Choroid plexus epithelial cell (primary cell): ENCODE data around the gene CDK15.
A peak's percentile ranks its signal among the peaks of the same experiment; 100 is the strongest.

Source experiments
- DNase-seq: peaks from one replicate; pipeline ENCODE4 v3.0.0-alpha.2; 2010; ENCODE audit warnings: low read depth
- H3K4me3 ChIP-seq: 2 replicates; pipeline ENCODE4 v1.5.1; 2011; ENCODE audit warnings: low read depth, mild to moderate bottlenecking, control low read depth, low read length, moderate library complexity
- CTCF ChIP-seq: conservative IDR thresholded peaks from 2 replicates; pipeline ENCODE4 v1.5.1; 2011; ENCODE audit warnings: low read depth, mild to moderate bottlenecking, control low read depth, inconsistent platforms, low read length, moderate library complexity

Gene CDK15

GRCh38 chr2:201906777-201907562 is 100.6 kb downstream of the CDK15 start:
- no peak for DNase-seq
- TF ChIP-seq CTCF, result no peak
- no peak overlapping the region for H3K4me3 ChIP-seq

GRCh38 chr2:201907563-201907881 is 101.2 kb downstream of the CDK15 start:
- no peak overlapping the region for H3K4me3 ChIP-seq
- DNase-seq, result no peak
- no peak for TF ChIP-seq CTCF

GRCh38 chr2:201908901-201909300 is 102.6 kb downstream of the CDK15 start:
- no peak overlapping the region for H3K4me3 ChIP-seq
- peak; percentile 53 for DNase-seq
- no peak for TF ChIP-seq CTCF

GRCh38 chr2:201909348-201909747 is 103.0 kb downstream of the CDK15 start:
- TF ChIP-seq CTCF, result no peak
- DNase-seq, result peak; percentile 91
- H3K4me3 ChIP-seq, result peak overlapping the region; percentile 41

- peak; percentile 88 for DNase-seq
- H3K4me3 ChIP-seq, result peak overlapping the region; percentile 41
- no peak for TF ChIP-seq CTCF
Measured at GRCh38 chr2:201909961-201910361, 103.6 kb downstream of the CDK15 start.

GRCh38 chr2:201911372-201911771 is 105.0 kb downstream of the CDK15 start:
- DNase-seq, result no peak
- TF ChIP-seq CTCF, result no peak

GRCh38 chr2:201913201-201913600 is 106.9 kb downstream of the CDK15 start:
- no peak overlapping the region for H3K4me3 ChIP-seq
- no peak for TF ChIP-seq CTCF
- DNase-seq, result no peak

More at GRCh38 chr2:201911372-201911771, 105.0 kb downstream of the CDK15 start:
- H3K4me3 ChIP-seq, result no peak overlapping the region
